ENCODE data around the gene C12orf76.

- no peak for TF ChIP-seq CTCF (conservative IDR thresholded peaks at IDR 0.05)
- TF ChIP-seq EZH2 (IDR thresholded peaks at IDR 0.05; ENCODE audit: low read depth) = no peak
These were observed 23.6 kb upstream of the C12orf76 start for GRCh38 chr12:110071967-110072366.
